Neural cell (in vitro differentiated cells): ENCODE results near the gene NHS. TPM values are rescaled to one million over a fixed set of nuclear protein-coding genes. Genes with fewer than 3 reads are reported as not detected.

Source experiments
- H2AFZ ChIP-seq: fragments of 200-600, 300-800 bp; sonication (generic), shearing (Covaris generic); 2 replicates; pipeline ENCODE4 v1.6.0; 2014; ENCODE audit warnings: low read depth, mild to moderate bottlenecking, antibody characterized with exemption, low read length, moderate library complexity
- H3F3A ChIP-seq: fragments of 200-600 bp; shearing (Covaris generic); 2 replicates; pipeline ENCODE4 v1.6.1; 2016; ENCODE audit warnings: mild to moderate bottlenecking, moderate library complexity, mixed read lengths, antibody characterized with exemption, low read length; ENCODE audit not compliant: insufficient read depth, poor library complexity, severe bottlenecking
- H3K27ac ChIP-seq: fragments of 200-600, 300-800 bp; sonication (generic), shearing (Covaris generic); 2 replicates; pipeline ENCODE4 v1.5.1; 2014; ENCODE audit warnings: mild to moderate bottlenecking, low read length, moderate library complexity
- H3K27me3 ChIP-seq: fragments of 300-800, 200-600 bp; sonication (generic), shearing (Covaris generic); 2 replicates; pipeline ENCODE4 v1.6.0; 2014; ENCODE audit warnings: mild to moderate bottlenecking, low read depth, low read length, moderate library complexity; ENCODE audit not compliant: insufficient read depth
- H3K36me3 ChIP-seq: fragments of 300-800, 200-600 bp; sonication (generic), shearing (Covaris generic); 2 replicates; pipeline ENCODE4 v1.5.1; 2014; ENCODE audit warnings: mild to moderate bottlenecking, antibody characterized with exemption, low read length, moderate library complexity; ENCODE audit not compliant: insufficient read depth
- H3K4me2 ChIP-seq: fragments of 300-800, 200-600 bp; sonication (generic), shearing (Covaris generic); 2 replicates; pipeline ENCODE4 v1.6.0; 2014; ENCODE audit warnings: mild to moderate bottlenecking, low read length
- H3K4me3 ChIP-seq: fragments of 300-800, 200-600 bp; sonication (generic), shearing (Covaris generic); 2 replicates; pipeline ENCODE4 v1.5.1; 2014; ENCODE audit warnings: mild to moderate bottlenecking, low read length, moderate library complexity
- H3K79me2 ChIP-seq: fragments of 200-600 bp; shearing (Covaris generic); replicated peaks from 2 replicates; pipeline ENCODE4 v1.6.0; 2014; ENCODE audit warnings: mild to moderate bottlenecking, low read length, moderate library complexity; ENCODE audit not compliant: insufficient read depth
- H3K9ac ChIP-seq: fragments of 300-800, 200-600 bp; sonication (generic), shearing (Covaris generic); 2 replicates; pipeline ENCODE4 v1.6.1; 2016; ENCODE audit warnings: mild to moderate bottlenecking, low read length, mixed read lengths
- H3K9me2 ChIP-seq: fragments of 200-600 bp; shearing (Covaris generic); 2 replicates; pipeline ENCODE4 v1.6.1; 2016; ENCODE audit warnings: mild to moderate bottlenecking, low read length, mixed read lengths; ENCODE audit not compliant: insufficient read depth
- H3K9me3 ChIP-seq: fragments of 200-600, 300-800 bp; sonication (generic), shearing (Covaris generic); 2 replicates; pipeline ENCODE4 v1.6.1; 2016; ENCODE audit warnings: mild to moderate bottlenecking, mixed run types, low read length, moderate library complexity, mixed read lengths
- H4K20me1 ChIP-seq: fragments of 200-600 bp; shearing (Covaris generic); 2 replicates; pipeline ENCODE4 v1.6.1; 2016; ENCODE audit warnings: mild to moderate bottlenecking, mixed run types; ENCODE audit not compliant: insufficient read depth
- CTCF ChIP-seq: fragments of 450-650 bp; IDR thresholded peaks from 2 replicates; pipeline ENCODE4 v1.5.1; 2014; ENCODE audit warnings: antibody characterized with exemption, mild to moderate bottlenecking, moderate library complexity; ENCODE audit not compliant: poor library complexity, severe bottlenecking
- EP300 ChIP-seq: fragments of 450-650 bp; conservative IDR thresholded peaks from 2 replicates; pipeline ENCODE4 v1.6.1; 2014; ENCODE audit warnings: antibody characterized with exemption, mild to moderate bottlenecking, moderate library complexity; ENCODE audit not compliant: poor library complexity, severe bottlenecking
- EZH2 ChIP-seq: fragments of 200-600, 300-800 bp; shearing (Covaris generic), sonication (generic); IDR thresholded peaks from 2 replicates; pipeline ENCODE4 v1.6.1; 2014; ENCODE audit warnings: antibody characterized with exemption, low read length, borderline replicate concordance, mild to moderate bottlenecking; ENCODE audit not compliant: insufficient read depth, poor library complexity, severe bottlenecking
- MXI1 ChIP-seq: fragments of 450-650 bp; conservative IDR thresholded peaks from 2 replicates; pipeline ENCODE4 v1.6.1; 2014; ENCODE audit warnings: antibody characterized with exemption, mild to moderate bottlenecking; ENCODE audit not compliant: poor library complexity, severe bottlenecking
- POLR2AphosphoS5 ChIP-seq: IDR thresholded peaks from 2 replicates; pipeline ENCODE4 v1.6.1; 2012
- RAD21 ChIP-seq: fragments of 450-650 bp; conservative IDR thresholded peaks from 2 replicates; pipeline ENCODE4 v1.6.1; 2014; ENCODE audit warnings: antibody characterized with exemption, mild to moderate bottlenecking, moderate library complexity
- REST ChIP-seq: IDR thresholded peaks from 2 replicates; pipeline ENCODE4 v1.6.1; 2012; ENCODE audit warnings: borderline replicate concordance
- SMC3 ChIP-seq: fragments of 450-650 bp; conservative IDR thresholded peaks from 2 replicates; pipeline ENCODE4 v1.6.1; 2014; ENCODE audit warnings: antibody characterized with exemption, mild to moderate bottlenecking, moderate library complexity; ENCODE audit not compliant: poor library complexity
- TAF1 ChIP-seq: IDR thresholded peaks from 2 replicates; pipeline ENCODE4 v1.6.1; 2012; ENCODE audit warnings: low read depth
- polyA plus RNA-seq: library from polyadenylated mRNA; depleted of rRNA; stranded (reverse); fragments of >200 nt; gene quantifications from 2 replicates; pipeline ENCODE4 v1.2.3, GENCODE V29; 2014

The NHS gene
- polyA plus RNA-seq, 1 donor from 2014 or later = 1.9 TPM

- H3K4me3 ChIP-seq = no peak overlapping the region
- no peaks in the 10 kb centered on the region for H3K79me2 ChIP-seq
- H3K9me3 ChIP-seq = no peaks in the 10 kb centered on the region
- H3K27ac ChIP-seq = no peak overlapping the region
- H3K4me2 ChIP-seq = no peak overlapping the region
- no peaks in the 10 kb centered on the region for H4K20me1 ChIP-seq
- no peaks in the 10 kb centered on the region for H3K9me2 ChIP-seq
- H3K36me3 ChIP-seq = no peaks in the 10 kb centered on the region
- TF ChIP-seq EP300 = no peak
- H3K9ac ChIP-seq = no peak overlapping the region
- H3K27me3 ChIP-seq = no peaks in the 10 kb centered on the region
- H2AFZ ChIP-seq = no peak overlapping the region
- no peaks in the 10 kb centered on the region for H3F3A ChIP-seq
Measured at GRCh38 chrX:17747692-17748091, 372.7 kb downstream of the NHS start.

DNA sequence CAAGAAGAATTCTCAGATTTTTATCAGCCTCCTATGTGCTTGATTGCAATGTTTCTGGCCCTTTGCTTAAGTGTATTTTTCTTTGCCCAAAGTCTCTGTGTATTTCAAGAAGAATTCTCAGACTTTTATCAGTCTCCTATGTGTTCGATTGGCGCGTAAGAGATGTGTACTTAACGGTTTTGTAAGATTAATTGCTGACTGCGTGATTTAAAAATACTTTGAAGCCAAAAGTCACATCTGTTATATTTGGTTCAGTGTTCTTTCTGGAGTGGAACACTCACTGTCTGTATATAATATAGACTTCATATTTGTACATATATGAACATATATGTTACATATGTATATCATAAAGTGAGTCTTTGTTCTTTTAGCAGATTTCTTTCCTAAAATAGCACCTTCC lies 373.7 kb downstream of the NHS start:
- TF ChIP-seq POLR2AphosphoS5 (no peak), SMC3 (no peak), CTCF (no peak), EP300 (no peak), MXI1 (no peak), REST (no peak), EZH2 (no peak), RAD21 (no peak)
- Histone ChIP-seq H3F3A (no peaks in the 10 kb centered on the region), H4K20me1 (no peaks in the 10 kb centered on the region), H3K9me3 (no peaks in the 10 kb centered on the region), H2AFZ (no peak overlapping the region), H3K4me2 (no peak overlapping the region), H3K4me3 (no peak overlapping the region), H3K27me3 (no peaks in the 10 kb centered on the region), H3K79me2 (no peaks in the 10 kb centered on the region), H3K36me3 (no peaks in the 10 kb centered on the region), H3K9me2 (no peaks in the 10 kb centered on the region), H3K9ac (no peak overlapping the region), H3K27ac (no peak overlapping the region)

DNA sequence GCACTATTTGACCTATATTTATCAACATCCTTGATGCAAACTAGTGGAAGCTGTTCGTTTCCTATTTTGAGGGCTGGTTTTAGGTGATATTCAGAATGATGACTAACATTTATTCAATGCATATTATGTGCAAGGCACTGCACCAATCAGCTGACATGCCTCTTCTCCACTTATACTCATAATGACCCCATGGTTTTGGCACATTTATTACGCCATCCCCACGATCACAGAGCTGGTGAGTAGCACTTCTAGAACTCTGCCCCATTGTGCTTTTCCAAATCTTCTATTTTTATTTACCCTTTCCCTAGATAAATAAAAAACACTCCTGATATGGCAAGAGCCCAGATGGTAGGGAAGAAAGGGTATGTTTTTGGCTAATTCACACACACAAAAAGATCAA lies 375.4 kb downstream of the NHS start:
- Histone ChIP-seq H3K4me2 (no peak overlapping the region), H3K9ac (no peak overlapping the region), H3K9me2 (no peaks in the 10 kb centered on the region), H3K9me3 (no peaks in the 10 kb centered on the region), H2AFZ (no peak overlapping the region), H3K36me3 (no peaks in the 10 kb centered on the region), H3K4me3 (no peak overlapping the region), H4K20me1 (no peaks in the 10 kb centered on the region), H3F3A (no peaks in the 10 kb centered on the region), H3K27ac (no peak overlapping the region), H3K27me3 (no peaks in the 10 kb centered on the region), H3K79me2 (no peaks in the 10 kb centered on the region)
- TF ChIP-seq TAF1 (no peak), SMC3 (no peak), CTCF (no peak), POLR2AphosphoS5 (no peak), EP300 (no peak), MXI1 (no peak)
